ENCODE data around the gene EPB41L3. TPM values are rescaled to one million over a fixed set of nuclear protein-coding genes. Genes with fewer than 3 reads are reported as not detected.

Gene EPB41L3
- total RNA-seq, 4 donors from 2014 or later, result 28.8 to 41.4 (median 37.2) TPM

DNA sequence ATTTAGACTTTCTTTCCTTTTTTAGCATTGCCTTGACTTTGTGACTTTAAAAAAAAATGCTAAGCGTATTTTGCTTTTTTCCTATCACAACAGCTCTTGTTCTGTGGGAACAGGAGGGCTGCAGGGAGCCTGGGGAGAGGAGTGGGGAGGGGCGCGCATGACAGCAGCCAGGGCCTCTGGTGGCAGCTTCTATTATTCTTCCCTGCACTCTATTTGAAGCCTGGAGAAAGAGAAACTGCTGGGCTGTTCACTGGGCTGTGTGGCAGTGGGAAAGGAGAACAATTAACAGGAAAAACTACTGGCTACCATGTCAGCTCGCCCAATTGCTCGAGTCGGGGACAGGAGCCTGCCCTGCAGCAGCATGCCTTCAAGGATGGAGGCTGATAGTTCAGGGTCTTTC is 129.3 kb downstream of the EPB41L3 start:
- Histone ChIP-seq H3K27ac (no peak overlapping the region), H3K27me3 (no peaks in the 10 kb centered on the region), H3K4me3 (no peak overlapping the region), H3K4me1 (no peaks in the 10 kb centered on the region), H3K9me3 (no peaks in the 10 kb centered on the region), H3K36me3 (no peaks in the 10 kb centered on the region)
- no peak for DNase-seq
- TF ChIP-seq POLR2A (IDR thresholded peaks at IDR 0.05) (no peak), CTCF (IDR thresholded peaks at IDR 0.05) (no peak)
- WGBS, 2 donors, result 60 to 75% methylated on average over 4 to 6 of the region's 6 CpGs
- intact Hi-C loops (cut with DNase I), result no loop called here

DNA sequence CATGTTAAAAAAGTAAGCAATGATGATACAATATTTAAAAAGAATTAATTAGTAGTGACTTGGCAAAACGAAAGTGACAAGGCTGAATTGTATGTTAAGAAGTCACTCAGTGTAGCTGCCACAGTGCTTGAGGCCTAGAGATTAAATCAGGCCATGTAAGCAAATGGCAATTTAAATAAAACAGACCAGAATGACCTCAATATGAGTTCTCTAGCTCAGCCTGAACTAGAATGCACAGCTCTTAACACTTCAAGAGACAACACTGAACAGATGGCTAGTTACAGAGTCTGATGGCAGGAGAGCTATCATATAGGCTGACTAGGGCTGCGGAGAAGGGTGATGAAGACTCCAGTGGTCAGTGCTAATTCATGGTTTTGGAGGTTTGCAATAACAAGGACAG is 130.3 kb downstream of the EPB41L3 start:
- no peaks in the 10 kb centered on the region for H3K4me1 ChIP-seq
- 64 to 72% methylated on average over 2 of the region's 2 CpGs for WGBS, 2 donors
- TF ChIP-seq CTCF (IDR thresholded peaks at IDR 0.05), result no peak
- H3K27me3 ChIP-seq, result no peaks in the 10 kb centered on the region
- no peaks in the 10 kb centered on the region for H3K9me3 ChIP-seq
- no peak overlapping the region for H3K4me3 ChIP-seq
- no peaks in the 10 kb centered on the region for H3K36me3 ChIP-seq
- DNase-seq, result no peak
- H3K27ac ChIP-seq, result no peak overlapping the region
- intact Hi-C loops (cut with DNase I), result no loop called here

DNA sequence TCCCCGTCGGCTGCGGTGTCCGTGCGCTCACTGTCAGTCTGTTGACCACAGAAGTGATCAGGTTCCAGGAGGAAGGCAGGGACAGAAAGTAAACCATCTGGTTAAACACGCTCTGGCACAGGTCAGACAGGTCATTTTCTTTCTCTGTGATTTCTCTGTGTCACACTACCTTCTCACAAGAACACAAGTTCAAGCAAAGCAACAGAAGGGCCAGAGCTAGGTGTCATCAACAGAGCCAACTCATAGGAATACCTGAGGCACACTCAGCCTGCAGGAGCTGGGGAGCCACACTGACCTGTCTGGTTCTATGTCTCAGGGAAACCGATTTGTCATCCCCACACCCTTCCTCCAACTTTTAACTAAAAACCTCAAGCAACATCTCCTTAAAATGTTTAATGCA is 133.2 kb downstream of the EPB41L3 start:
- H3K36me3 ChIP-seq, result peaks cover 0 to 7% (median 0%) of the 10 kb centered on the region in 3 donors
- H3K9me3 ChIP-seq, result no peaks in the 10 kb centered on the region
- no peaks in the 10 kb centered on the region for H3K27me3 ChIP-seq
- 81 to 84% methylated on average over 7 of the region's 7 CpGs for WGBS, 2 donors
- H3K27ac ChIP-seq, result peak overlapping the region in 1 of 4 donors; percentile 20
- no peaks in the 10 kb centered on the region for H3K4me1 ChIP-seq
- intact Hi-C loops (cut with DNase I), result no loop called here
- DNase-seq, result no peak
- H3K4me3 ChIP-seq, result peak overlapping the region in 2 of 4 donors; percentile 8 to 22
- TF ChIP-seq POLR2A (IDR thresholded peaks at IDR 0.05), result no peak

DNA sequence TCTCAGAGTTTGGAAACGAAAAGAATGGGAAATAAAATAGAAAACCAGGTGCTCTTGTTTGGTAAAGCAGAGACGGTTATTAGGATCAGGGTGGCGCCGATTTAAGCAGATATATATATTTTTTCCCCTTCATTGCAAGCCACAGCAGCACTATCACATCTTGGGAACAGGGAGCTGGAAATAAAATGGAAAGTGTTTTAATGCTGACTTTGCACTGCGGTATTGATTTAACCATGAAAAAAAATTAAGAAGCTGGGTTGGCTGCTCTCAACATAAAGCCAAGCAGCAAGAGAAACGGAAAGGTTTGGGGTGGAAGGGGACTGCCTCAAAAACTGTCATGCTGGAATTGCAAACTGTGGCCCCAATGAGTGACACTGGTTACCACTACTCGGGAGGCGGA is 145.5 kb downstream of the EPB41L3 start:
- DNase-seq, result no peak
- no peaks in the 10 kb centered on the region for H3K9me3 ChIP-seq
- H3K4me3 ChIP-seq, result no peak overlapping the region
- peaks cover 0 to 39% (median 0%) of the 10 kb centered on the region in 3 donors for H3K36me3 ChIP-seq
- 91 to 94% methylated on average over 8 of the region's 8 CpGs for WGBS, 2 donors
- H3K27me3 ChIP-seq, result no peaks in the 10 kb centered on the region
- TF ChIP-seq POLR2A (IDR thresholded peaks at IDR 0.05) (no peak), CTCF (IDR thresholded peaks at IDR 0.05) (no peak)
- intact Hi-C loops (cut with DNase I), result no loop called here
- no peak overlapping the region for H3K27ac ChIP-seq
- no peaks in the 10 kb centered on the region for H3K4me1 ChIP-seq

DNA sequence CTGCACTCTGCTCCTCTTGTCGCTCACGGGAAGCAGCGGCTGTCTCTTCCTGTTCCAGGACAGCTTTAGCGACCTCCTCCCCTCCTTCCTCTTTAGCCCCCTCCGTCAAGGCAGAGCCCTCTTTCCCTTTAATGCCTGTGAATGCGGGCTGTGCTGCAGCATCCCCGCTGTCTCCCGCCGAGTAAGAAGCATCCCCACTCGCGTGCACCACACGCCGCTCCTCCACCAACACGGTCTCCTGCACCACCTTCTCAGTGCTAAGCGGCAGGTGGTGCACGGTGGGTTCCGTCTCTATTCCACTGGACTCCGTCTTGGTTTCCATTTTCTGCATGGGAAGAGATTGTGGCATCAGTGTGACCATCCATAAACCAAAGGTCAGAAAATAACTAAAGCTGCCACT is 146.7 kb downstream of the EPB41L3 start:
- intact Hi-C loops (cut with DNase I), result no loop called here
- H3K4me1 ChIP-seq, result no peaks in the 10 kb centered on the region
- no peak overlapping the region for H3K4me3 ChIP-seq
- TF ChIP-seq POLR2A (IDR thresholded peaks at IDR 0.05) (no peak), CTCF (IDR thresholded peaks at IDR 0.05) (no peak)
- peaks cover 0 to 39% (median 0%) of the 10 kb centered on the region in 3 donors for H3K36me3 ChIP-seq
- no peaks in the 10 kb centered on the region for H3K9me3 ChIP-seq
- H3K27ac ChIP-seq, result no peak overlapping the region
- WGBS, 2 donors, result 93 to 97% methylated on average over 14 to 18 of the region's 18 CpGs
- no peak for DNase-seq
- H3K27me3 ChIP-seq, result no peaks in the 10 kb centered on the region

- no peak for DNase-seq
- intact Hi-C loops (cut with DNase I), result no loop called here
- H3K4me3 ChIP-seq, result no peak overlapping the region
- H3K27ac ChIP-seq, result no peak overlapping the region
- no peaks in the 10 kb centered on the region for H3K9me3 ChIP-seq
- peaks cover 0 to 39% (median 0%) of the 10 kb centered on the region in 3 donors for H3K36me3 ChIP-seq
- no peaks in the 10 kb centered on the region for H3K4me1 ChIP-seq
- no peak for TF ChIP-seq CTCF (IDR thresholded peaks at IDR 0.05)
- TF ChIP-seq POLR2A (IDR thresholded peaks at IDR 0.05), result no peak
- H3K27me3 ChIP-seq, result no peaks in the 10 kb centered on the region
- WGBS, 2 donors, result 82 to 86% methylated on average over 6 of the region's 6 CpGs
Observed at GRCh38 chr18:5395860-5396448, 147.8 kb downstream of the EPB41L3 start.

Data from esophagus squamous epithelium (tissue), 5 donors.